ENCODE data around the gene MYH3.

Gene MYH3

DNA sequence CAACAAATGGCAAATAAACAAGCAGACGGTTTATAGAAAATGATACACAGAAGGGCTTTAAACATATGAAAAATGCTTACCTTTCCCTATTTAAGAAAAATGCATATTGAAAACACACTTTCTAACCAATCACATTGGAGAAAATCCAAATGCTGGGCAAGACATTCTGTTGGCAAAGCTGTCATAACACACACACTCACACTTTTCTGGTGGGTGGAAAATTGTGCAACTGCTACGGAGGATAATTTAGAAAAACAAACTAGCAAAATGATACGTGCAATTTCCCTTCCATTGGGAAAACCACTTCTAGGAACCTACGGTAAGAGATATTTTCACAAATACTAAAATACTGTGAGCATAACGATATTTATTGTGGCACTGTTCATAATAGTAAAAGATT, 9.8 kb upstream of the MYH3 start:
- CTCF ChIA-PET: no interaction called here
- H3K36me3 Mint-ChIP-seq: no peaks in the 10 kb centered on the region
- no peak for DNase-seq
- H3K4me1 Mint-ChIP-seq: no peaks in the 10 kb centered on the region
- no peaks in the 10 kb centered on the region for H3K27me3 Mint-ChIP-seq
- no peaks in the 10 kb centered on the region for H3K9me3 Mint-ChIP-seq
- no peak overlapping the region for H3K27ac Mint-ChIP-seq
- H3K4me3 Mint-ChIP-seq: no peak overlapping the region

DNA sequence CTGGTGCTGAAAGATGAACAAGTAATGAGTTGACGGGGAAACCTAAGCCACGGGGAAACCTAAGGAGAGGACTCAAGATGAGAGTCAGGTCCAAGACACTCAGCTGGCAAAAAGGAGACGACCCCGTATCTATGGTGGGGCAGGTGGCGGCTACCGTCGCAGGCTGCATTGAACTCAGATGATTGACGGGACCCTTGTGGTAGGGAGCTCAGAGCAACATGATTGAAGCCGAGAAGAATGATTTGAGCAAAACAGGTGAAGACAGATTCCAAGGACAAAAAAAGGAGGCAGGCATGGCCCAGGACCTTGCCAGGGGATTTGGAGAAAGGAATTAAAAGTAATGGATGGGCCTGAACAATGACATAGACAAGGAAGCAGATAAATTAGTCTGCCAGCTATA, 7.5 kb upstream of the MYH3 start:
- CTCF ChIA-PET: interaction anchor here (1.6 to 1.8 kb wide), 2 partner anchors 18 to 35 kb away, joined by 4 to 6 read pairs; no protein-coding TSS in a partner anchor
- H3K27me3 Mint-ChIP-seq: no peaks in the 10 kb centered on the region
- no peak for DNase-seq
- H3K4me3 Mint-ChIP-seq: no peak overlapping the region
- H3K36me3 Mint-ChIP-seq: no peaks in the 10 kb centered on the region
- H3K4me1 Mint-ChIP-seq: no peaks in the 10 kb centered on the region
- no peak overlapping the region for H3K27ac Mint-ChIP-seq
- H3K9me3 Mint-ChIP-seq: no peaks in the 10 kb centered on the region

DNA sequence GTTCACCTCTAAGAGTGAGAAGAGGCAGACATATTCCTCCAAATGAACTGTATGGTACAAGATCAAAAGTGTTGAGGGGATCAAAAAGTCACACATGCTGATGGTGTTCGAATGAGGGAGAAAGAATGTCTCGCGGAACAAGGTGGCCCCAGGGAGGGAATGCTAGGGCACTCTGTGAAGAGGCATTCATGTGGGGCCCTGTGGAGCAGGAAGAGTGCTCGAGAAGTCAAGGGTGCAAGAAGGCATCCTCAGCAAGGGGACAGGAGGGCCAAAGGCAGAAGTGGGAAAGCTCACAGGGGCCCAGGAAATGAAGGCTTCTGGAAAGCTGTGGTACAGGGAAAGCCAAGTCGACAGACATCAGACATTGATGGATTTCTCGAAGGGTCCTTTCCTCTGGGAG, 6.1 kb upstream of the MYH3 start:
- Mint-ChIP-seq H3K27me3 (no peaks in the 10 kb centered on the region), H3K27ac (no peak overlapping the region), H3K4me3 (no peak overlapping the region), H3K4me1 (no peaks in the 10 kb centered on the region), H3K9me3 (no peaks in the 10 kb centered on the region), H3K36me3 (no peaks in the 10 kb centered on the region)
- no peak for DNase-seq
- CTCF ChIA-PET: no interaction called here

DNA sequence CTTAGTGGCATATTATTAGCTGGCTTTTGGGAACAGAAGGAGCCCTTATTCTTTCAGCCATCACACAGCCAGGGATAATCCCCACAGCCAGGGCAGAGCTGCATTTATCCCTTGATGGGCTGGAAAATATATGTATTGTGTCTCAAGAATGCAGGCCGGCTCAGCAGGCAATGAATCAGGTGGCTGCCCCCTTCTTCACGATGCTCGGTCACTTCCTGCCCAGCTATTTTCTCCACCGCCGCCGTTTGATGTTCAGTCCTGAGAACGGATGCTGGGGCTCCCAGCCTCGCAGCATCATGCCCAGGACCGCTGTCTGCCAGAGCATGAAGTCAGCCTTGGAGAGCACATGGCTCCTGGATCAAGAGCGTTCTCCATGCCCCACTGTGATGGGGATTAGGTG, 4.3 kb upstream of the MYH3 start:
- Mint-ChIP-seq H3K36me3 (no peaks in the 10 kb centered on the region), H3K27me3 (no peaks in the 10 kb centered on the region), H3K9me3 (no peaks in the 10 kb centered on the region), H3K27ac (no peak overlapping the region), H3K4me3 (no peak overlapping the region), H3K4me1 (no peaks in the 10 kb centered on the region)
- CTCF ChIA-PET: no interaction called here
- no peak for DNase-seq

DNA sequence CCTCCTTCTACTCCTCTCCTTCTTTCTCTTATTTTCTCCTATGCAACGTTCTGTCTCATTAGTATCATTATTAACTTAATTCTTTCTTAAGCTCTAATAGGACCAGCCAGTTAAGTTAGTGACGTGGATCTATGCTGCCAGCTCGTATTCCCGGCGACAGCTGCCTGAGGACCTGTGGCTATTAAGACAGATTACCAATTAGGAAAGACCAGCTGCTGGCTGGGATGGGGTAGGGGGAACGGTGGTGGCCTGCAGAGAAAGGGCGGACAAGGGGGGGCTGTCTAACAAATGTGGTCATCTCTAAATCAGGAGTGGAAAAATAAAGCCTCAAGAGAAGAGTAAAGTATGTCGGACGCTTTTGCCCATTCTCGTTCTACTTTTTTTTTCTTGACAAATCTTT, 770 bp upstream of the MYH3 start:
- DNase-seq: no peak
- H3K4me3 Mint-ChIP-seq: no peak overlapping the region
- peaks cover 10% of the 10 kb centered on the region for H3K4me1 Mint-ChIP-seq
- H3K9me3 Mint-ChIP-seq: no peaks in the 10 kb centered on the region
- no peak overlapping the region for H3K27ac Mint-ChIP-seq
- H3K36me3 Mint-ChIP-seq: no peaks in the 10 kb centered on the region
- CTCF ChIA-PET: interaction anchor here (0.7 to 1.0 kb wide), 3 partner anchors 11 to 330 kb away, joined by 3 to 6 read pairs (median 4); no protein-coding TSS in a partner anchor
- H3K27me3 Mint-ChIP-seq: peaks cover 4% of the 10 kb centered on the region

DNA sequence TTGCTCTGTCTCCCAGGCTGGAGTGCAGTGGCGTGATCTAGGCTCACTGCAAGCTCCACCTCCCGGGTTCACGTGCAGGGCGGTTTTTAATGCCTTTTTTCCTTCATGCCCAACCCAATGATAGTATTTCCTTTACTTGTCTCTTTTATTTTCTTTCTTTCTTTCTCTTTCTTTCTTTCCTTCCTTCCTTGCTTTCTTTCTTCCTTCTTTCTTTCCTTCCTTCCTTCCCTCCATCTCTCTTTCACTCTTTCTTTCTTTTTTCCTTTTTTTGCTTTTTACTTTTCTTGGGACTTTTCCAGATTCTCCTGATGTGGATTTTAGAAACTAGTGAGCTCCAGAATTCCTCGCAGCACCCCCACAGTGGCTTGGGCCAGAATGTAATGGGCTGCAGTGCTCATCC, 3.1 kb downstream of the MYH3 start:
- Mint-ChIP-seq H3K27ac (no peak overlapping the region), H3K4me1 (peaks cover 12% of the 10 kb centered on the region), H3K4me3 (no peak overlapping the region), H3K36me3 (no peaks in the 10 kb centered on the region), H3K9me3 (no peaks in the 10 kb centered on the region), H3K27me3 (peaks cover 4% of the 10 kb centered on the region)
- DNase-seq: no peak
- CTCF ChIA-PET: interaction anchor here (0.8 to 2.1 kb wide), 4 partner anchors 8 to 36 kb away, joined by 3 to 8 read pairs (median 5); no protein-coding TSS in a partner anchor

DNA sequence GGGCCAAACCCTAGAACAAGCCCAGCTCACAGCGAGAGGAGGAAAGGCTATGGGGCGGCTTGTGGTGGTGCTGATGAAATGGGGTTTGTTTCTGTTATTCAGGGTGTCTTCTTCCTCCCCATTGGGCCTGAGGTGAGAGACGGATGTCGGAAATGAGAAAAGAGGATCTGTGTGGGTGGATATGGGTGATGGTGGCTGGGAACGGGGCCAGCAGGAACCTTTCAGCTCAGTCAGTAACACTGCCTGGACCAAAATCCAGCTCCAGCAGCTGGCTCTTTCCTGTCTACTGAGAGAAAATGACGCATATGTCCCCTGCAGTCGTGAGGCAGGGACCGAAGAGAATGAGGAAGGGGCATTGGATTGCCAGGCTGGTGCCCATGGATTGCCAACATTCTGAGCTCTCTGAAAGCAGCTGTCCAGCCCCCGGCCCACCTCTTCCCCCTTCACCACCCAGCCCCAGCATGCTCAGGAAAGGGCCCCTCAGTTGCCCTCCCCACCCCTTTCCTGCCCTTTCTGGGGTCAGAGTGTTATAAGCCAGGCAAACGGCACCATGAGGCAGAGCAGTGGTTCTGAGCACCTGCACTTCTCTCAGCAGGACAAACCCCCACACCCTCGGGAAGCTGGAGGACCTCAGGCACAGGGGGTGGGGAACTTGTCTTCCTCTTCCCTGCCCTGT, 4.0 kb downstream of the MYH3 start:
- Mint-ChIP-seq H3K4me1 (peaks cover 12% of the 10 kb centered on the region), H3K27me3 (peaks cover 4% of the 10 kb centered on the region), H3K9me3 (no peaks in the 10 kb centered on the region), H3K4me3 (no peak overlapping the region), H3K36me3 (no peaks in the 10 kb centered on the region), H3K27ac (no peak overlapping the region)
- no peak for DNase-seq
- CTCF ChIA-PET: interaction anchor here (1.4 kb wide), 1 partner anchor 21 kb away, joined by 5 read pairs; no protein-coding TSS in a partner anchor

DNA sequence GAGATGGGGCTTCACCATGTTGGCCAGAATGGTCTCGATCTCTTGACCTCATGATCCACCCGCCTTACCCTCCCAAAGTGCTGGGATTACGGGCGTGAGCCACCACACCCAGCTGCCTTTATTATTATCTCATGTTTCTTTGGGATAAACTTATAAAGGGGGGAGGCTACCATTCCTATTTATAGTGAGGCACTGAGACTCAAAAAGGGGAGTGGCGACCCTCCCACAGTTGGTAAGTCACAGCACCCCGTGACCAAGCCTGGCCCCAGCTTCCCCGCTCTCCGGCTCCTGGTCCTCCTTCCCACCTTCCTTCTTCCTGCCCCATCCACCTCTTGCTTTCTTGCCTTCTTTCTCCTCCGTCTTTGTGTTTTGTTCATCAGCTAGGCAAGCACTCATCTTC, 5.2 kb downstream of the MYH3 start:
- Mint-ChIP-seq H3K36me3 (no peaks in the 10 kb centered on the region), H3K27ac (no peak overlapping the region), H3K4me1 (peaks cover 12% of the 10 kb centered on the region), H3K4me3 (no peak overlapping the region), H3K27me3 (peaks cover 4% of the 10 kb centered on the region), H3K9me3 (no peaks in the 10 kb centered on the region)
- DNase-seq: no peak
- CTCF ChIA-PET: no interaction called here

DNA sequence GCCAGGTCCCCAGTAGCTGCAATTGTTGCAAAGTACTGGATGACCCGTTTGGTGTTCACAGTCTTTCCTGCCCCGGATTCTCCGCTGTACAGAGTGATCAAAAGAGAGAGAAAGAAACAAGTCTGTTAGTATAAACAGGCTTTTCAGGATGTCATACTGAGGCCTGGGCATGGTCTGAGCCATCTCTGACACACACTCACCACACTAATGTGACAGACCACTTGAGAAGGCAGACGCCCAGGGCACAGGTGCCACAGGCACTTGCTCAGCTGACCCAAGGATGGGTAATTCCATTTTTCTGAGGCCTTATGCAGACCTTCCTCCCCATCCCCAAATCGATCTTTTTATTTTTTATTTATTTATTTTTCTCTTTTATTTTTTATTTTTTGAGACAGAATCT, 7.5 kb downstream of the MYH3 start:
- peaks cover 4% of the 10 kb centered on the region for H3K27me3 Mint-ChIP-seq
- CTCF ChIA-PET: no interaction called here
- H3K9me3 Mint-ChIP-seq: no peaks in the 10 kb centered on the region
- H3K4me3 Mint-ChIP-seq: no peak overlapping the region
- peaks cover 12% of the 10 kb centered on the region for H3K4me1 Mint-ChIP-seq
- no peaks in the 10 kb centered on the region for H3K36me3 Mint-ChIP-seq
- no peak overlapping the region for H3K27ac Mint-ChIP-seq
- DNase-seq: no peak

DNA sequence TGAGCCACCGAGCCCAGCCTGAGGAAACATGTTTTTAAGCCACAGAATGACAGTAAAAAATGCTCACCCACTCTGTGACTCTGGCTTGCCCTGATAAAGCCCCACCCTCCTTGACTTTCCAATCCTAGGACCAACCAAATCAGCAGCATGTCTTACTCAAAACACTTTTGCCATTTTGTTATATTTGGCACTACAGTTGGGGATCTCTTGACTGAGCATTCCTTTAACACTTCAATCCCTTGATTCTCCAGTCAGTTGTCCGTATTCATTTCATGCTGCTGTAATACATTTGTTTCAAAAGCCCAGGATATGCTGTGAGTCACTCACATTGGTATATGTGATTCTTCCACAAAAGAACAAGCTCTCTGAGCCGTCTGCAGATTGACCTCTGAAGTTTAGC, 8.2 kb downstream of the MYH3 start:
- no peak overlapping the region for H3K4me3 Mint-ChIP-seq
- peaks cover 2% of the 10 kb centered on the region for H3K27me3 Mint-ChIP-seq
- DNase-seq: no peak
- CTCF ChIA-PET: no interaction called here
- no peak overlapping the region for H3K27ac Mint-ChIP-seq
- peaks cover 9% of the 10 kb centered on the region for H3K4me1 Mint-ChIP-seq
- H3K36me3 Mint-ChIP-seq: peaks cover 1% of the 10 kb centered on the region
- no peaks in the 10 kb centered on the region for H3K9me3 Mint-ChIP-seq

DNA sequence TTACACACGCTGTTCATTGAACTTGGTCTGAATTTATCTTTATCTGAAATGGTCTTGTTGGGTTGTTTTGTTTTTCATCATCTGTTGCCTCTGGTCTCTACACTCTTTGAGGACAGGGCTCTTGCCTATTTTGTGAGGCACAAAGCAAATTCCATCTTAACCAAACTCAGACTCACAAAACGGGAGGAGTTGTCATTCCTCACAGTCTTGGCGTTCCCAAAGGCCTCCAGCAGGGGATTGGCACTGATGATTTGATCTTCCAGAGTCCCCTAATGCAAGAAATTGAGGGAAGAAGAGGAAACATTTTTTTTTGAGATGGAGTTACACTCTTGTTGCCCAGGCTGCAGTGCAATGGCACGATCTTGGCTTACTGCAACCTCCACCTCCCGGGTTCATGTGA, 8.7 kb downstream of the MYH3 start:
- CTCF ChIA-PET: no interaction called here
- no peak overlapping the region for H3K27ac Mint-ChIP-seq
- H3K9me3 Mint-ChIP-seq: no peaks in the 10 kb centered on the region

DNA sequence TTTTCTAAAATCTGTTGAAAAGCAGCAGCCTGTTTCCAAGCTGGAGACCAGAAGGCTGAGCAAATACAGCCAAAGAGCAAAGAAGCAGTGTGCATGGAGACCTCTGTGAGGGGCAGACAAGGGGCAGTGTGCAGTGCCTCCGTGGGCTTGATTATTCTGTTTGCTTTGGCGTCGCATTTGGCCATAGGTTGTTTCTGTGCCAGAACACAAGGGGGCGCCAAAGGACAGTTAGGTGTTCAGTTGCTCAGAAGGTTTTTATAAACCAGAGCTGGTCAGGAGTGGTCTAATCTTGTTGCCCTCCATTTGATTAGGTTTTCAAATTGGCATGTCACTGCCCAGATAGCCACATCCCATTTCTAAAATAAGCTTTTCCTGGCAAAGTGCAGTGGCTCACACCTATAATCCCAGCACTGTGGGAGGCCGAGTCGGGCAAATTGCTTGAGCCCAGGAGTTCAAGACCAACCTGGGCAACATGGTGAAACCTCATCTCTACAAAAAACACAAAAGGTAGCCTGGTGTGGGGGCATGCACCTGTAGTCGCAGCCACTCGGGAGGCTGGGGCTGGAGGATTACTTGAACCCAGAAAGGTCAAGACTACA, 10.6 kb downstream of the MYH3 start:
- H3K27ac Mint-ChIP-seq: no peak overlapping the region
- peak; percentile 82 for DNase-seq
- H3K27me3 Mint-ChIP-seq: no peaks in the 10 kb centered on the region
- peaks cover 1% of the 10 kb centered on the region for H3K36me3 Mint-ChIP-seq
- H3K9me3 Mint-ChIP-seq: no peaks in the 10 kb centered on the region
- CTCF ChIA-PET: interaction anchor here (0.7 to 2.8 kb wide), 23 partner anchors 8 to 799 kb away, joined by 3 to 30 read pairs (median 6); partner anchors contain the start of gene MYH3
- no peaks in the 10 kb centered on the region for H3K4me1 Mint-ChIP-seq
- no peak overlapping the region for H3K4me3 Mint-ChIP-seq

More for the DNA sequence above, 8.7 kb downstream of the MYH3 start:
- Mint-ChIP-seq H3K4me1 (peaks cover 4% of the 10 kb centered on the region), H3K36me3 (peaks cover 1% of the 10 kb centered on the region), H3K27me3 (no peaks in the 10 kb centered on the region), H3K4me3 (no peak overlapping the region)
- no peak for DNase-seq

DNA sequence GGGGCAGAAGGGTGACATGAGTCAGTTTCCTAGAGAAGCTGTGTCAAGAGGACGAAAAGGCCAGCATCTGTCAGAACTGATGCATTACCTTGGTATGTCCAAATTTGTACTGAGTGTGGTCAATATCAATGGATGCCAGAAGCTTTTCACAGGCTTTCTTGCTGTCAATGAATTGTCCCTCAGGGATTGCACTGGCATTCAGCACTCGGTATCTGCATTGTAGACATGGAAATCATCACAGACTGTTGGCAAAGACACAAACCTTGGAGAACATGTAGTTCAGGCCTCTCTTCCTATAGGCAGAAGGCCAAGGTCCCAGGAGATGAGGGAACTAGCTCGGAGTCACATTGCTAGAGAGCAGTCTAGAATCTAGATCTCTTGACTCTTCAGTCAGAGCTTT, 16.6 kb downstream of the MYH3 start:
- no peaks in the 10 kb centered on the region for H3K27me3 Mint-ChIP-seq
- H3K4me1 Mint-ChIP-seq: peaks cover 3% of the 10 kb centered on the region
- CTCF ChIA-PET: interaction anchor here (0.9 to 2.9 kb wide), 5 partner anchors 13 to 44 kb away, joined by 3 to 7 read pairs (median 4); no protein-coding TSS in a partner anchor
- H3K4me3 Mint-ChIP-seq: no peak overlapping the region
- H3K27ac Mint-ChIP-seq: no peak overlapping the region
- H3K9me3 Mint-ChIP-seq: no peaks in the 10 kb centered on the region
- H3K36me3 Mint-ChIP-seq: peaks cover 10% of the 10 kb centered on the region
- no peak for DNase-seq

DNA sequence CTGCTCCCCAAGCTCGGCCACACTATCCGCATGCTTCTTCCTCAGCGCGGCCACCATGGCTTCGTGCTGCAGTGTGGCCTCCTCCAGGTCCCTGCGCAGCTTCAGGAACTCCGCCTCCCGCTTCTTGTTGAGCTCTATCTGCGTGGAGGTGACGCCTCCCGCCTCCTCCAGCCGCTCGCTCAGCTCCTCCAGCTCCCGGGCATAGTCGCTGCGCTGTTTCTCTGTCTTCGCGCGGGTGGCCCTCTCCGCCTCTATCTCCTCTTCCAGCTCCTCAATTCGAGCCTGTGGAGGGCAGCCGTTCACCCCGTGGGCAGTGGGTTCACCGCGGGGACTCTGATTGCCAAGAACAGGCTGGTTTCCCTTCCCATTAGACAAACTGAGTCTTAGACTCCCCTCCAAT, 19.0 kb downstream of the MYH3 start:
- Mint-ChIP-seq H3K9me3 (no peaks in the 10 kb centered on the region), H3K27me3 (no peaks in the 10 kb centered on the region), H3K27ac (no peak overlapping the region), H3K36me3 (peaks cover 9% of the 10 kb centered on the region), H3K4me3 (no peak overlapping the region), H3K4me1 (peaks cover 3% of the 10 kb centered on the region)
- no peak for DNase-seq
- CTCF ChIA-PET: interaction anchor here (1.1 to 1.3 kb wide), 2 partner anchors 8 to 9 kb away, joined by 4 to 8 read pairs; no protein-coding TSS in a partner anchor

DNA sequence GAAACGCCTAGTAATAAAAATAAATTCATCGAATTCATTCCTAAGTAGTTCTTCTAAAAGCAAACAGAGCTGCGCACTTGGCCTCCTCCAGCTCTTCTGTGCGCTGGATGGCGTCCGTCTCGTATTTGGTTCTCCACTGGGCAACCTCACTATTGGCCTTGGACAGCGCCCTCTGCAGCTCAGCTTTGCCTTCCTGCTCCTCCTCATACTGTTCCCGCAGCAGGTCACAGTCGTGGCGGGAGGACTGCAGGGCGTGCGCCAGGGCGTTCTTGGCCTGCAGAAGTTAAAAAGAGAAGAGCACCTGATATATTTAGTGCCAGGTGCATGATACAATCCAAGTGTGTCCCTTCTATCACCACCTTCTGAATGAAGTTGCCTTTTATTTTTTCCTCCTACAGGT, 21.8 kb downstream of the MYH3 start:
- Mint-ChIP-seq H3K9me3 (no peaks in the 10 kb centered on the region), H3K4me1 (peaks cover 3% of the 10 kb centered on the region), H3K36me3 (peaks cover 9% of the 10 kb centered on the region), H3K27me3 (no peaks in the 10 kb centered on the region), H3K27ac (no peak overlapping the region), H3K4me3 (no peak overlapping the region)
- CTCF ChIA-PET: interaction anchor here (1.2 to 12.2 kb wide), 2 partner anchors 9 to 16 kb away, joined by 5 to 122 read pairs; no protein-coding TSS in a partner anchor
- DNase-seq: no peak
